NCI-H2171 (cell line): ENCODE results near the gene ZNF425.
"Not testable (repeated sequence)": the region's sequence is repeated elsewhere in the genome, so short reads cannot be mapped to it uniquely, and the experiment has no call there.

ENCODE experiments used
- DNase-seq: peaks from one replicate; lab custom pipeline; 2025; lab: John Stamatoyannopoulos, UW

ZNF425 gene

DNA sequence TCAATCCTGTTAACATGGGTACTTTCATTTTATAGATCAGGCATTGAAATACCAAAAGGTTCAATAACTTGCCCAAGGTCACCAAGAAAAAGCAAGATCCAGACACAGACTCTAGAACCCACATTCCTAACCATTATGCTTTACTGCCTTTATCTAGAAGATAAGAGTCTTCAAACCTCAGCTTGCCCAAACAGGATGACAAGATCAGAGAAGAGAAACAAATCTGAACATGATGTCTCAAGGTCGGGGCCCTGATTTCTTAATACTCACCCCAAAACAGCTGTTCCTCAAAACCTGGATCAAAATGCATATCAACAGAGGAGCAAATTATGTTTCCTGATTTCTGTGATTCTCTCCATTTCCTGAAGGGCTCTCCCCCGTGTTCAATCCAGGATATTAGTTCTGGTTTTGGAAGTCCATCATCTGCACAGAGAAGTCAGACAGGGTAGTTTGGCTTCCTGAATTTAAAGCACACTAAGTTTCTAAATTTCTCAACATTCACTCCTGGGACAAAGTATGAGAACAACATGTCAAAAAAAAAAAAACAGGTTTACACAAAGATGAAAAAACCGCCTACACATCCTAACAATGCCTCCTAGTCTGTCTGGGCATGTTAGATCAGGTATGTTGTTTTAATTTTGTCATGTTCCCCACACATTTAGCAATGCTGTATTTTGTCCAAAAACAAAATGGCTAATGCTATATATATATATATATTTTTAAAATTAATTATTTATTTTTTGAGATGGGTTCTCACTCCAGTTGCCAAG is 51.8 kb downstream of the ZNF425 start:
- DNase-seq: no peak

DNA sequence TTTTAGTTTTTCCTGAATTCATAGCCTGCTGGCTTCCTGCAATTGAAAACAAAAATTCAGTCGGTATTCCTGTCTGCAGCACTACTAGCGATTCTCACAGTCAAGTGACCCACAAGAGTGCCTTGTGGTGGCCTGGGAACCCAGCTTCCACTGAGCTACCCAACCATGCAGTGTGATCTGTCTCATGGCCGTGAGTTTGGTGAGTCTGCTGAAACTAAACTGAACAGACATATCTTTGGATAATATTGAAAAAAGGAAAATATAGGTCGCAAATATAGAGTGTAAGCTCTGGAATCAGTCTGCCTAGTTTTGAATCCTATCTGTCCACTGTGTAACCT is 53.7 kb downstream of the ZNF425 start:
- no peak for DNase-seq

DNA sequence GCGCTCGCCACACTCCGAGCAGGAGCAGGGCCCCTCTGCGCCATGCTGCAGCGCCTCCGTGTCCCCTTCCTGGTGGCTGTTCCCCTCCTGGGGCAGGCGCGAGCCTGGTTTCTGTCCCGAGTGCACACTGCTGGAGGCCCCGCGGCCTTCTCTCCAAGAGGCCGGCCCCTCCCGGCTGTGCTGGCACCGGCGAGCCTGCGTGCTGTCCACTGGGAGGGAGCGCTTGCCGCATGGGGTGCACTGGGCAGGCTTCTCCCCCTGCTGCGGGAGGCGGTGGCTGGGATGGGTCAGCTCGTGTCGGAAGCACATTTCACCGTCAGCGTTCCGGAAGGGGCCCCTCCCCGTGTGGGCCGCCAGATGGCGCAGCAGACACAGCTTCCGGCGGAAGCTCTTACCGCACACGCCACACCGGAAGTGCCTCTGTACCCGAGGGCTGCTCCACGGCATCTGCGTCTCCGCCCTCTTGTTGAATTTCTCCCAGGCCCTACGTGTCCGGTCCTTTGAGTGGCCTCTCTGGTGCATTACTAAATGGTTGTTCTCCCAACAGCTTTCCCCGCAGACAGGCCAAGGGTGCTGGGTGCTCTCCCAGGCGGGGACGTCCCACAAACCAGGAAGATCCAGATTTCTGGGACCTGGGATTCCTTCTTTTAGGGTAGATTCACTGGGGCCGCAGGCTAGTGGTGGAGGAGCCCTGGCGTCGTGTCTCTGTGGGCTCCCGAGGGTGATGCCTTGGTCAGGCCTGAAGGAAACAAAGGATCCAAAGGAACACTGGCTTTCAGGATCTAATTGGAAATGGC is 54.3 kb downstream of the ZNF425 start:
- no peak for DNase-seq

DNA sequence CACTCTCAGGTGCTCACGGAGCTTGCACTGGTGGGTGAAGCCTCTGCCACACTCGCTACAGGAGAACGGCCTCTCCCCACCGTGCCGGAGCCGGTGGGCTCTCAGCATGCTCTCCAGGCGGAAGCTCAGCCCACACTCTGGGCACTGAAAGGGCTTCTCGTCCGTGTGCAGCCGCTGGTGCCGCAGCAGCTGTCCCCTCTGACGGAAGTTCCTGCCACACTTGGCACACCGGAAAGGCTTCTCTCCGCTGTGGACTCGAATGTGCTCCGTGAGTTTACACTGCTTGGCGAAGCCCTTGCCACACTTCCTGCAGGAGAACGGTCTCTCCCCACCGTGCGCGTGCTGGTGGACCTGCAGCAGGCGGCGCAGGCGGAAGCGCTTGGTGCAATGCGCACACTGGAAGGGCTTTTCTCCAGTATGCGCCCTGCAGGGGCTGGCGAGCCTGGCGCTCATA is 54.9 kb downstream of the ZNF425 start:
- DNase-seq: no peak

DNA sequence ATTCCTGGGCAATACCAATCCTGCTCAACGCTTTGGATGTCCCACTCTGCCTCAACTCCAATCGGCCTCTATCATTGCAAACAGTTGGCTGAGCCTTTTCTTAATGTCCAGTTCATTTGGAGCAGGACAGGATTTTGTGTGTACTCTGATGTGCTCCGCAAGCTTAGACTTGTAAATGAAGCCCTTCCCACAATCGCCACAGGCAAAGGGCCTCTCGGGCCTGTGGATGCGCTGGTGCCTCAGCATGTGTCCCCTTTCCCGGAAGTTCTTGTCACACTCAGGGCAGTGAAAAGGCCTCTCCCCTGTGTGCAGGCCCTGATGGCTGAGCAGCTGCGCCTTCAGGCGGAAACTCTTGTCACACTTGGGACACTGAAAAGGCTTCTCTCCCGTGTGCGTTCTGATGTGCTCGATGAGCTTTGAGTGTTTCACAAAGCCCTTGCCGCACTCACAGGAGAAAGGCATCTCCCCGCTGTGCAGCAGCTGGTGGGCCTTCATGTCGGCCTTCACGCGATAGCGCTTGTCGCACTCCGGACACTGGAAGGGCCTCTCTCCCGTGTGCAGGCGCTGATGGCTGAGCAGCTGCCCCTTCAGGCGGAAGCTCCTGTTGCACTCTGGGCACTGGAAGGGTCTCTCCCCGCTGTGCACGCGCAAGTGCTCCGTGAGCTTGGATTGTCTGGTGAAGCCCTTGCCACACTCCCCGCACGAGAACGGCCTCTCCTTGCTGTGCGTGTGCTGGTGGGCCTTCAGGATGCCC is 55.6 kb downstream of the ZNF425 start:
- no peak for DNase-seq

DNA sequence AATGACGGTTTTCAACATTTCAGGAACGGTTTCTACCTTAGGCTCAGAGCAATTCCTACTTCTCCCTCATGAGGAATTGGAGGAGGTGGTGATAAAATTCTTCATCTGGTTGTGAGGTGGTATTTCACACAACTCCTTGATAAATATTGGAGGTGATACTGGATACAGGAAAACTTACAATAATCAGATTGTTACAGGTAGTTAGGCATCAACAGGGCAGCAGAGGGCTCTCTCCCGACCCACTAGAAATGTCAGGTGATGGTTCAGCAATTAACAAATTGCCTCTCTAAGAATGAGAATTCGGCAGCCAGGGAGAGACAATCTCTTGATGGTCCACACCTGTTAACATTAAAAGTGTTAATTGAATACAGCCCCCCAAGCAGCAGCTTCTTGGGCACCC is 58.3 kb downstream of the ZNF425 start:
- DNase-seq: no peak

DNA sequence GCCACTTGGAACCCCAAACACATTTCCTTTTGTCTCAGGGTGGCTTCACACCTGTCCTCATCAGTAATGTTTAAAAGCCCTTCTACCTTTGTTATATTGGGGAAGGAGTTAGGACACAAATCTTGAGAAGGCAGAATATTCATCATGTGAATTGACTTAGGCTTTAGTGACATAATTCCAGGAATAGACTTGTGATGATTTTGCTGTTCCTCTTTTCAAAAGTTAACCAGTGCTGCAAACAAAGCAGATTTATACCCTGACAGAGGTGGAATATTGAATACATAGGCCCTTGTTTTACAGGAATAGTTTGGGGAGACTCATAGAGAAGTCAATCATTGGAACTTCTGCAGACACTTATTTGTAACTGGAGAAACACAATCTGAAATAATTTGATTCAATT is 62.6 kb downstream of the ZNF425 start:
- DNase-seq: no peak

DNA sequence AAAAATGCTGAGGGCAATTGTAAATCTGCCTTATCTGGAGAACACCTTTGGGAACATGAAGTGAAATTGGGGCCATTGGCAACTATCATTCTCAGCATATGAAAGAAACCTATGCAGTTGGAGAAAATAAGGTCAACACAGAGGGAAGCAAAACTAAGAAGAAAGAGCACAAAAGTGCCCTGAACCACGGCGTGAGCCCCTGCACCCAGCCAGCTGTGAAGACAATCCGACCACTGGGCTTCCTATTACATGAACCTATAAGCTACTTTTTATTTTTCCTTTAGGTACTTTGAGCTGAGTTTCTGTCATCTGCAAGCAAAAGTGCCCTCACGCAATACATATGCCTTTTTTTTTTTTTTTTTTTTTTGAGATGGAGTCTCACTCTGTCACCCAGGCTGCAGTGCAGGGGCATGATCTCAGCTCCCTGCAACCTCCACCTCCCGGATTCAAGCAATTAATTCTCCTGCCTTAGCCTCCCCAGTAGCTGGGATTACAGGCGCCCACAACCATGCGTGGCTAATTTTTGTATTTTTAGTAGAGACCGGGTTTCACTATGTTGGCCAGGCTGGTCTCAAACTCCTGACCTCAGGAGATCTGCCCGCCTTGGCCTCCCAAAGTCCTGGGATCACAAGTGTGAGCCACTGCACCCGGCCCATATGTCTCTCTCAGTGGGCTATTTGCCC is 63.8 kb downstream of the ZNF425 start:
- DNase-seq: not testable (repeated sequence)

DNA sequence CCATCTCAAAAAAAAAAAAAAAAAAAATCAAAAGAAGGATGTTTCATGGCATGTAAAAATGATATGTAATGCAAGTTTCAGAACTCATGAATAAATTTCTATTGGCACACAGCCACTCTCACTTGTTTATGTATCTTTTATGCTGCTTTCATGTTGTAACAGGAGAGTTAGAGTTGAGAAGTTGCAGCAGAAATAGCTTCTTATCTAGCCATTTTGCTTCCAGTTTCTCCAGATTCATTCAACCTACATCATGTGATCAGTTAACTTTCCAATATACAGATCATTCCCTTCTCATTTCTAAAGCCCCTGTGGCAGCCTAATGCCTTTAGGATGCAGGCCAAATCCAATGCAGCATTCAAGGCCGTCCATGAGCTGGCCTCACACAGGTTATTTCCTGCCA is 66.0 kb downstream of the ZNF425 start:
- DNase-seq: no peak

DNA sequence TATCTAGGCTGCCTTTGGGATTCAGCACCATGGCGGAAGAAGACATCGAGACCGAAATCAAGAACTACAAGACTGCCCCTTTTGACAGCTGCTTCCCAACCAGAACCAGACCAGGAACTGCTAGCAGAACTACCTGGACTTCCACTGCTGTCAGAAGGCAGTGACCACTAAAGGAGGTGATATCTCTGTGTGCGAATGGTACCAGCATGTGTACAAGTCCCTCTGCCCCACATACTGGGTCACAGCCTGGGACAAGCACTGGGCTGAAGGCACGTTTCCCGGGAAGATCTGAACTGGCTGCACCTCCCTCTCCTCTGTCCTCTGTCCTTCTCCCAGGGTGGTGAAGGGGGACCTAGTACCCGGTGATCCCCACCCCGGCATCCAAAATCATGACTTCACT is 72.2 kb downstream of the ZNF425 start:
- no peak for DNase-seq

DNA sequence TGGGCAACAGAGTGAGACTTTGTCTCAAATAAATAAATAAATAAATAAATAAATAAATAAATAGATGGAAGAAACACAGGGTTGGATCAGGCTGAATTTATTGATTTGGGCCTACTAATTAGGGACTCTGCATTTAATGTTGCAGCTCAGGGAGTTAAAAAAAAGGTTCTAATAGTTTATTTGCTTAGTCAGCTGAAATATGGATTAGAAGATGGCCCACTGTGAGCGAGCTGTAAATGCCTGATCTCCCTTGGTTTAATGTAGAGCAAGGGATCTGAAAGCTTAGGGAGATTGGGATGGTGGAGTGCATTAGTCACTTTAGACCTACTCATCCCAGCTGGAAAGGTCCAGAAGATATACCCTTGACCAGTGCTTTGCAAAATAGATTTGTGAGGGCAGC is 72.7 kb downstream of the ZNF425 start:
- no peak for DNase-seq
